Keratinocyte (primary cell): ENCODE results near the gene LBX1. TPM values are rescaled to one million over a fixed set of nuclear protein-coding genes. Genes with fewer than 3 reads are reported as not detected.

Source experiments
- DNase-seq: peaks from one replicate; pipeline ENCODE4 v3.0.0-alpha.2; 2011; ENCODE audit warnings: low read depth, missing footprints, low spot score
- FAIRE-seq: peaks from 2 replicates; lab custom pipeline; 2011; peaks lifted over from hg19 to GRCh38; lab: Jason Lieb, UNC
- H2AFZ ChIP-seq: 2 replicates; pipeline ENCODE4 v1.6.0; 2012; ENCODE audit warnings: low read length, control low read depth, inconsistent platforms; ENCODE audit not compliant: control insufficient read depth
- H3K27ac ChIP-seq: 2 replicates; pipeline ENCODE4 v1.5.1; 2011; ENCODE audit warnings: low read length; ENCODE audit not compliant: control insufficient read depth, insufficient read depth
- H3K27me3 ChIP-seq: 3 replicates; pipeline ENCODE4 v1.6.0; 2011; ENCODE audit warnings: low read length; ENCODE audit not compliant: control insufficient read depth, insufficient read depth; ENCODE audit errors: extremely low read depth
- H3K36me3 ChIP-seq, 2 experiments: 2 replicates in 1 of 2; 3 replicates in 1 of 2; pipeline ENCODE4 v1.5.1; 2011; ENCODE audit warnings: low read length in 2 of 2, mild to moderate bottlenecking in 1 of 2; ENCODE audit not compliant: control insufficient read depth in 2 of 2, insufficient read depth in 2 of 2; ENCODE audit errors: extremely low read depth in 1 of 2
- H3K4me1 ChIP-seq: 3 replicates; pipeline ENCODE4 v1.5.1; 2011; ENCODE audit warnings: low read length; ENCODE audit not compliant: control insufficient read depth, insufficient read depth; ENCODE audit errors: extremely low read depth
- H3K4me2 ChIP-seq: 3 replicates; pipeline ENCODE4 v1.6.0; 2011; ENCODE audit warnings: low read depth, low read length; ENCODE audit not compliant: control insufficient read depth, insufficient read depth; ENCODE audit errors: extremely low read depth
- H3K4me3 ChIP-seq, 3 experiments: fragments of 200-600 bp in 1 of 3; sonication (generic) in 1 of 3; 2 replicates in 2 of 3; 3 replicates in 1 of 3; pipeline ENCODE4 v1.5.1; 2011 to 2016; ENCODE audit warnings: low read length in 3 of 3, mild to moderate bottlenecking in 3 of 3, control low read depth in 2 of 3, inconsistent platforms in 1 of 3, low read depth in 1 of 3, mixed read lengths in 1 of 3, mixed run types in 1 of 3, moderate library complexity in 1 of 3; ENCODE audit not compliant: control insufficient read depth in 2 of 3, insufficient read depth in 2 of 3; ENCODE audit errors: extremely low read depth in 1 of 3
- H3K79me2 ChIP-seq: 2 replicates; pipeline ENCODE4 v1.6.0; 2012; ENCODE audit warnings: low read length; ENCODE audit not compliant: control insufficient read depth, insufficient read depth
- H3K9ac ChIP-seq: 3 replicates; pipeline ENCODE4 v1.6.0; 2011; ENCODE audit warnings: low read length; ENCODE audit not compliant: control insufficient read depth, insufficient read depth; ENCODE audit errors: extremely low read depth
- H3K9me1 ChIP-seq: 3 replicates; pipeline ENCODE4 v1.6.0; 2011; ENCODE audit warnings: low read length; ENCODE audit not compliant: control insufficient read depth, insufficient read depth; ENCODE audit errors: extremely low read depth
- H3K9me3 ChIP-seq: 2 replicates; pipeline ENCODE4 v1.5.1; 2012; ENCODE audit warnings: low read depth, low read length; ENCODE audit not compliant: control insufficient read depth
- H4K20me1 ChIP-seq: 3 replicates; pipeline ENCODE4 v1.6.0; 2011; ENCODE audit warnings: low read length; ENCODE audit not compliant: control insufficient read depth, insufficient read depth; ENCODE audit errors: extremely low read depth
- EZH2 ChIP-seq: IDR thresholded peaks from one replicate; pipeline ENCODE4 v1.6.1; 2012; ENCODE audit warnings: inconsistent platforms, mild to moderate bottlenecking, low read length, moderate library complexity
- dilution Hi-C: fragments of 300-500 bp; cut with MboI; formaldehyde crosslinking; loops from one replicate; pipeline ENCODE4 v1.7.0; 2020; ENCODE audit warnings: low sequenced_read_pairs; ENCODE audit not compliant: extremely low pct_ligation_motif_present
- polyA plus RNA-seq, 5 experiments: library from polyadenylated mRNA; depleted of rRNA in 3 of 5; stranded (reverse) in 3 of 5; stranded (forward) in 1 of 5; unstranded in 1 of 5; fragments of >200 nt; gene quantifications; 1 replicate in 1 of 5; 2 replicates in 3 of 5; 3 replicates in 1 of 5; pipeline versions ENCODE4 v1.2.1 to v1.2.3, GENCODE V29; 2011 to 2012; ENCODE audit warnings: missing spikeins in 2 of 5, low read depth in 1 of 5, low replicate concordance in 1 of 5
- TF ChIP-seq, protein P1 (sequence below), 3 experiments: IDR thresholded peaks in 1 of 3; conservative IDR thresholded peaks in 1 of 3; optimal IDR thresholded peaks in 1 of 3; 2 replicates in 2 of 3; 3 replicates in 1 of 3; pipeline versions ENCODE3 to v1.5.1; 2011; ENCODE audit warnings: low read length in 3 of 3, mild to moderate bottlenecking in 3 of 3, moderate library complexity in 2 of 3, control low read depth in 1 of 3, inconsistent platforms in 1 of 3; ENCODE audit not compliant: insufficient read depth in 2 of 3; ENCODE audit errors: extremely low read depth in 1 of 3

The LBX1 gene
- polyA plus RNA-seq, 1 donor (not counting 4 experiments of a cell fraction or from before 2014, with no cell fraction given): not detected

DNA sequence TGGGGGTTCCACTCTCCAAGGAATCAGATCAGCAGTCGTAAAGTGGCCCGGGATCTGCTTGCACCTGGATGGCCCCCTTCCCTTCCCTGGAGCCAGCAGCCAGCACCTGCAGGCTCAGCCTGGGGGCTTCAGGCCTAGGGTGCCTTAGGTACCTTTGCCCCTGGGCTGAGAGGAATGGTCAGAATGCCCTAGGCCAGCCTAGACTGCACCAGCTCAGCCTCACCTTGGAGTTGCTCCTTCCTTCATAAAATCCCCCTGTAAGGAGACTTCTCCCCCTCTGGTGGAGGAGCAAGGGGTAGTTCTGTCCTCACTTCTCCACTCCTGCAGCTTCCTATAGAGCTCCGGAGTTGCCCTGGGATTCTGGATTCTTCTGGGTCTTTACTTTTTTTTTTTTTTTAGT is 32.4 kb upstream of the LBX1 start:
- H3K36me3 ChIP-seq: no peaks in the 10 kb centered on the region
- DNase-seq (no peak), FAIRE-seq (no peak)
- no peaks in the 10 kb centered on the region for H3K9me3 ChIP-seq
- H3K27me3 ChIP-seq: peaks cover 28% of the 10 kb centered on the region
- H3K27ac ChIP-seq: no peak overlapping the region
- H3K4me2 ChIP-seq: no peak overlapping the region
- H3K9me1 ChIP-seq: no peaks in the 10 kb centered on the region
- dilution Hi-C loops: no loop called here
- no peaks in the 10 kb centered on the region for H3K79me2 ChIP-seq
- TF ChIP-seq EZH2: no peak
- TF ChIP-seq, protein P1, sequence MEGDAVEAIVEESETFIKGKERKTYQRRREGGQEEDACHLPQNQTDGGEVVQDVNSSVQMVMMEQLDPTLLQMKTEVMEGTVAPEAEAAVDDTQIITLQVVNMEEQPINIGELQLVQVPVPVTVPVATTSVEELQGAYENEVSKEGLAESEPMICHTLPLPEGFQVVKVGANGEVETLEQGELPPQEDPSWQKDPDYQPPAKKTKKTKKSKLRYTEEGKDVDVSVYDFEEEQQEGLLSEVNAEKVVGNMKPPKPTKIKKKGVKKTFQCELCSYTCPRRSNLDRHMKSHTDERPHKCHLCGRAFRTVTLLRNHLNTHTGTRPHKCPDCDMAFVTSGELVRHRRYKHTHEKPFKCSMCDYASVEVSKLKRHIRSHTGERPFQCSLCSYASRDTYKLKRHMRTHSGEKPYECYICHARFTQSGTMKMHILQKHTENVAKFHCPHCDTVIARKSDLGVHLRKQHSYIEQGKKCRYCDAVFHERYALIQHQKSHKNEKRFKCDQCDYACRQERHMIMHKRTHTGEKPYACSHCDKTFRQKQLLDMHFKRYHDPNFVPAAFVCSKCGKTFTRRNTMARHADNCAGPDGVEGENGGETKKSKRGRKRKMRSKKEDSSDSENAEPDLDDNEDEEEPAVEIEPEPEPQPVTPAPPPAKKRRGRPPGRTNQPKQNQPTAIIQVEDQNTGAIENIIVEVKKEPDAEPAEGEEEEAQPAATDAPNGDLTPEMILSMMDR (optimal IDR thresholded peaks at IDR 0.05 in 1 of 3, IDR thresholded peaks at IDR 0.05 in 1 of 3, conservative IDR thresholded peaks at IDR 0.05 in 1 of 3; ENCODE audit: extremely low read depth in 1 of 3, insufficient read depth in 2 of 3, low read length in 3 of 3): no peak
- H4K20me1 ChIP-seq: no peaks in the 10 kb centered on the region
- H2AFZ ChIP-seq: no peak overlapping the region
- no peak overlapping the region for H3K9ac ChIP-seq
- H3K4me1 ChIP-seq: no peaks in the 10 kb centered on the region
- no peak overlapping the region for H3K4me3 ChIP-seq

DNA sequence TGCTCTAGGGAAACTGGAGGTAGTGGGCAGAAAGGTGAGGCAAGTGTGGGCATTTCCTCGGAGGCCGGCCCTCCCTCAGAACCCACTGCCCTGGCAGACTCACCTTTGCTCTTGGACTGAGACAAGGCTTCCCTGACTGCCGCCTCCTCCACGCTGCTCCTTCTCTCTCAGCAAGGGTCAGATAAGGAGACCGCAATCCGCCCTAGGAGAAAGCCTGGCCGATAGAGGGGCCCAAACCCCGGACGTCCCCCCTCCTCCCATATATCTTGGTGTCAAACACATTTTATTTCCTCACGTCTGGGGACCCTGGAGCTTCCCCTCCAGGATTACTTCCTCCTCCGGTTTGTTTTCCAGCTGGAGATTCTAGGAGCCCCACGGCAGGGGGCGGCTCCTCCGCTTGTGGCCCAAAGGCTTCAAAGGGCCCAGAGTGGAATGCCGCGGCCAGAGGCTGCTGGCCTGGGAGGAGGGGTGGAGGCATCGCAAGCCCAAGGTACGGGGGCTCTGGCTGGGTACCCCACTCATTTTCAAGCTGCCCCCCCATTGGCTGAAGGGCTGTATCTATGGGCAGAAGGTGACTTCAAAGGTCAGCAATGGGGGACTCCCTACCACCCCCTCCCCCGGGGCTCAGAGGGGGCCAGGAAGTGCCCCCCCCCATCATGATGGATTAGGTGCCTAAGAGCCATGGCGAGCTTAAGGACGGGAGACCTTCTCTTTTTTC is 31.7 kb upstream of the LBX1 start:
- Histone ChIP-seq H3K36me3 (no peaks in the 10 kb centered on the region), H3K9ac (no peak overlapping the region), H4K20me1 (no peaks in the 10 kb centered on the region), H3K4me2 (no peak overlapping the region), H3K4me3 (no peak overlapping the region), H3K9me3 (no peaks in the 10 kb centered on the region), H3K4me1 (no peaks in the 10 kb centered on the region), H3K79me2 (no peaks in the 10 kb centered on the region), H3K9me1 (no peaks in the 10 kb centered on the region), H3K27ac (no peak overlapping the region), H3K27me3 (peaks cover 28% of the 10 kb centered on the region), H2AFZ (no peak overlapping the region)
- FAIRE-seq (no peak), DNase-seq (no peak)
- no peak for TF ChIP-seq EZH2
- TF ChIP-seq, protein P1 (optimal IDR thresholded peaks at IDR 0.05 in 1 of 3, IDR thresholded peaks at IDR 0.05 in 1 of 3, conservative IDR thresholded peaks at IDR 0.05 in 1 of 3; ENCODE audit: extremely low read depth in 1 of 3, insufficient read depth in 2 of 3, low read length in 3 of 3): no peak
- dilution Hi-C loops: no loop called here
